Activated CD8-positive, alpha-beta memory T cell treated with anti-CD3 and anti-CD28 coated beads for 36 hours (primary cell): Measurements from ENCODE around the gene SPOP. TPM values are rescaled to one million over a fixed set of nuclear protein-coding genes. Genes with fewer than 3 reads are reported as not detected.
"Not testable (repeated sequence)": the region's sequence is repeated elsewhere in the genome, so short reads cannot be mapped to it uniquely, and the experiment has no call there.

Experiments
- CTCF ChIA-PET: fragments of 350-600 bp; sonication (Branson Sonifier 250); formaldehyde crosslinking; loops from one replicate; lab custom pipeline; 2021; ENCODE audit warnings: antibody characterized with exemption; lab: Charles Lee
- POLR2A ChIA-PET: fragments of 350-600 bp; sonication (Branson Sonifier 250); formaldehyde crosslinking; loops from one replicate; lab custom pipeline; 2021; ENCODE audit warnings: antibody characterized with exemption; lab: Charles Lee
- total RNA-seq, 2 experiments: library from RNA; stranded (reverse); gene quantifications; one replicate each; pipeline ENCODE4 v1.2.3, GENCODE V29; 2021

The SPOP gene
- total RNA-seq, 2 experiments from 2014 or later = 65.2 to 77.4 TPM

- ChIA-PET POLR2A (interaction anchor here (0.6 to 1.0 kb wide), 8 partner anchors 9 to 111 kb away, joined by 3 to 12 read pairs (median 6); partner anchors contain the start of gene KAT7), CTCF (interaction anchor here (0.5 to 1.3 kb wide), 10 partner anchors 19 to 1731 kb away, joined by 3 to 8 read pairs (median 4); partner anchors contain the start of gene SLC35B1)
These were observed 564 bp downstream of the SPOP start for GRCh38 chr17:49677134-49677932.

- ChIA-PET POLR2A (no interaction called here), CTCF (interaction anchor here (0.9 to 1.2 kb wide), 2 partner anchors 100 to 107 kb away, joined by 4 to 5 read pairs; partner anchors contain the start of gene NXPH3)
These were observed 1.5 kb downstream of the SPOP start for GRCh38 chr17:49676276-49676868.

GRCh38 chr17:49674507-49674906 lies 3.4 kb downstream of the SPOP start:
- CTCF ChIA-PET = interaction anchor here (1.2 kb wide), 1 partner anchor 107 kb away, joined by 4 read pairs; no protein-coding TSS in a partner anchor
- POLR2A ChIA-PET = no interaction called here

- POLR2A ChIA-PET = not testable (repeated sequence)
- CTCF ChIA-PET = interaction anchor here (1.2 to 1.3 kb wide), 2 partner anchors 22 to 106 kb away, joined by 3 to 4 read pairs; no protein-coding TSS in a partner anchor
These were observed 4.2 kb downstream of the SPOP start for GRCh38 chr17:49673679-49674078.

- ChIA-PET POLR2A (no interaction called here), CTCF (interaction anchor here (1.0 to 1.2 kb wide), 2 partner anchors 9 to 96 kb away, joined by 3 read pairs; no protein-coding TSS in a partner anchor)
These were observed 7.3 kb downstream of the SPOP start for GRCh38 chr17:49670641-49671040.

GRCh38 chr17:49670002-49670401 lies 7.9 kb downstream of the SPOP start:
- CTCF ChIA-PET = no interaction called here
- POLR2A ChIA-PET = no interaction called here

GRCh38 chr17:49667854-49668253 lies 10.0 kb downstream of the SPOP start:
- CTCF ChIA-PET = interaction anchor here (0.7 kb wide), 1 partner anchor 322 kb away, joined by 4 read pairs; no protein-coding TSS in a partner anchor
- POLR2A ChIA-PET = no interaction called here

GRCh38 chr17:49664706-49665211 lies 13.1 kb downstream of the SPOP start:
- ChIA-PET POLR2A (no interaction called here), CTCF (interaction anchor here (0.6 to 0.7 kb wide), 2 partner anchors 18 to 1132 kb away, joined by 3 to 5 read pairs; no protein-coding TSS in a partner anchor)

GRCh38 chr17:49659661-49660382 lies 18.1 kb downstream of the SPOP start:
- CTCF ChIA-PET = no interaction called here
- POLR2A ChIA-PET = no interaction called here

GRCh38 chr17:49656247-49656646 lies 21.6 kb downstream of the SPOP start:
- POLR2A ChIA-PET = no interaction called here
- CTCF ChIA-PET = no interaction called here

GRCh38 chr17:49647256-49647585 lies 30.7 kb downstream of the SPOP start:
- POLR2A ChIA-PET = interaction anchor here (1.2 kb wide), 1 partner anchor 29 kb away, joined by 3 read pairs; no protein-coding TSS in a partner anchor
- CTCF ChIA-PET = interaction anchor here (0.6 kb wide), 1 partner anchor 18 kb away, joined by 5 read pairs; no protein-coding TSS in a partner anchor

- ChIA-PET POLR2A (interaction anchor here (0.5 to 1.2 kb wide), 3 partner anchors 28 to 342 kb away, joined by 3 to 12 read pairs (median 4); no protein-coding TSS in a partner anchor), CTCF (interaction anchor here (0.6 to 1.6 kb wide), 4 partner anchors 19 to 251 kb away, joined by 3 to 6 read pairs (median 4); no protein-coding TSS in a partner anchor)
These were observed 31.3 kb downstream of the SPOP start for GRCh38 chr17:49646391-49647255.

GRCh38 chr17:49646056-49646390 lies 31.9 kb downstream of the SPOP start:
- ChIA-PET CTCF (interaction anchor here (1.2 to 1.6 kb wide), 2 partner anchors 76 to 90 kb away, joined by 3 to 6 read pairs; no protein-coding TSS in a partner anchor), POLR2A (interaction anchor here (0.5 to 1.2 kb wide), 2 partner anchors 28 to 343 kb away, joined by 3 to 4 read pairs; no protein-coding TSS in a partner anchor)

GRCh38 chr17:49645654-49646053 lies 32.2 kb downstream of the SPOP start:
- POLR2A ChIA-PET = no interaction called here
- CTCF ChIA-PET = interaction anchor here (1.2 to 1.6 kb wide), 2 partner anchors 75 to 89 kb away, joined by 3 to 6 read pairs; no protein-coding TSS in a partner anchor

GRCh38 chr17:49640556-49640955 lies 37.3 kb downstream of the SPOP start:
- POLR2A ChIA-PET = no interaction called here
- CTCF ChIA-PET = no interaction called here

- ChIA-PET CTCF (interaction anchor here (1.1 kb wide), 1 partner anchor 20 kb away, joined by 4 read pairs; no protein-coding TSS in a partner anchor), POLR2A (no interaction called here)
These were observed 39.1 kb downstream of the SPOP start for GRCh38 chr17:49638818-49639217.

GRCh38 chr17:49637739-49638138 lies 40.2 kb downstream of the SPOP start:
- POLR2A ChIA-PET = interaction anchor here (0.6 kb wide), 1 partner anchor 11 kb away, joined by 4 read pairs; no protein-coding TSS in a partner anchor
- CTCF ChIA-PET = no interaction called here

- CTCF ChIA-PET = no interaction called here
These were observed 40.8 kb downstream of the SPOP start for GRCh38 chr17:49637050-49637449.

More at GRCh38 chr17:49637050-49637449, 40.8 kb downstream of the SPOP start:
- POLR2A ChIA-PET = interaction anchor here (0.6 kb wide), 1 partner anchor 11 kb away, joined by 4 read pairs; no protein-coding TSS in a partner anchor
